Coronary artery (tissue), 2 donors: Measurements from ENCODE around the gene ZNF611.
"Not testable (repeated sequence)": the region's sequence is repeated elsewhere in the genome, so short reads cannot be mapped to it uniquely, and the experiment has no call there.

Experiments
- DNase-seq: peaks from one replicate; pipeline ENCODE4 v3.0.0-alpha.2; 2017; ENCODE audit warnings: low spot score
- H3K27ac ChIP-seq, 2 donors: fragments of 200-600 bp; sonication (generic); one replicate each; pipeline ENCODE4 v1.5.1; 2016 to 2019
- H3K4me3 ChIP-seq: fragments of 200-600 bp; sonication (generic); 2 replicates; pipeline ENCODE4 v1.5.1; 2016; ENCODE audit warnings: mild to moderate bottlenecking, moderate library complexity
- TF ChIP-seq, protein P1 (sequence below): fragments of 200-600 bp; sonication (generic); IDR thresholded peaks from one replicate; pipeline ENCODE4 v1.5.1; 2019; ENCODE audit warnings: antibody characterized with exemption

The ZNF611 gene

GRCh38 chr19:52679598-52679997, 55.2 kb downstream of the ZNF611 start:
- H3K4me3 ChIP-seq, result no peak overlapping the region
- TF ChIP-seq, protein P1, sequence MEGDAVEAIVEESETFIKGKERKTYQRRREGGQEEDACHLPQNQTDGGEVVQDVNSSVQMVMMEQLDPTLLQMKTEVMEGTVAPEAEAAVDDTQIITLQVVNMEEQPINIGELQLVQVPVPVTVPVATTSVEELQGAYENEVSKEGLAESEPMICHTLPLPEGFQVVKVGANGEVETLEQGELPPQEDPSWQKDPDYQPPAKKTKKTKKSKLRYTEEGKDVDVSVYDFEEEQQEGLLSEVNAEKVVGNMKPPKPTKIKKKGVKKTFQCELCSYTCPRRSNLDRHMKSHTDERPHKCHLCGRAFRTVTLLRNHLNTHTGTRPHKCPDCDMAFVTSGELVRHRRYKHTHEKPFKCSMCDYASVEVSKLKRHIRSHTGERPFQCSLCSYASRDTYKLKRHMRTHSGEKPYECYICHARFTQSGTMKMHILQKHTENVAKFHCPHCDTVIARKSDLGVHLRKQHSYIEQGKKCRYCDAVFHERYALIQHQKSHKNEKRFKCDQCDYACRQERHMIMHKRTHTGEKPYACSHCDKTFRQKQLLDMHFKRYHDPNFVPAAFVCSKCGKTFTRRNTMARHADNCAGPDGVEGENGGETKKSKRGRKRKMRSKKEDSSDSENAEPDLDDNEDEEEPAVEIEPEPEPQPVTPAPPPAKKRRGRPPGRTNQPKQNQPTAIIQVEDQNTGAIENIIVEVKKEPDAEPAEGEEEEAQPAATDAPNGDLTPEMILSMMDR, result no peak
- DNase-seq, result no peak
- no peak overlapping the region for H3K27ac ChIP-seq

DNA sequence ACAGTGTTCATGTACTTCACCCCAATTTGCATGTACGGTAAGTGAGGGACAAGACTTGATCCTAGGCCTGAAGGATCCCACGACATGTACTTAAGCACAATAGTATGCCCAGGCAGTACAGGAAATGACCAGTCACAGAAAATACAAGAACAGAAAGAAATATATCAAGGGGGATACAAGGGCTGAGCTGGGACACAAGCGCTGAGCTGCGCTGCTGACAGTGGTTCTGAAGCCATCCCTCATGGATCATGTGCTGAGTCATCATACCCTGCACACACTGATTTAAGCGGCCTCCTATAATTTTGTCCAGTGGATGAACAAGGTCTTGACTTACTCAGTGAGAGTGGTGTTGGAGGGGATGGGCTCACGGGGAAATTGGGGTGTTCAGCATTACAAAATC, 59.6 kb downstream of the ZNF611 start:
- not testable (repeated sequence) for H3K27ac ChIP-seq, DNase-seq

DNA sequence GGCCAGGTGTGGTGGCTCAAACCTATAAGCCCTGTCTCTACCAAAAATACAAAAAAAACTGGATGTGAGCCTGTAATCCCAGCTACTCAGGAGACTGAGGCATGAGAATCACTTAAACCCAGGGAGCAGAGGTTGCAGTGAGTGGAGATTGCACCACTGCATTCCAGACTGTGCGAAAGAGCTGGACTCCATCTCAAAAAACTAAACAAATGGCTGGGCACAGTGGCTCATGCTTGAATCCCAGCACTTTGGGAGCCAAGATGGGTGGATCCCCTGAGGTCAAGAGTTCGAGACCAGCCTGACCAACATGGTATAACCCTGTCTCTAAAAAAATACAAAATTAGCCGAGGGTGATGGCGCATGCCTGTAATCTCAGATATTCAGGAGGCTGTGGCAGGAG, 61.8 kb downstream of the ZNF611 start:
- Histone ChIP-seq H3K4me3 (no peak overlapping the region), H3K27ac (no peak overlapping the region)
- TF ChIP-seq, protein P1, result no peak
- DNase-seq, result no peak

More for the DNA sequence above, 59.6 kb downstream of the ZNF611 start:
- H3K4me3 ChIP-seq, result not testable (repeated sequence)

GRCh38 chr19:52670046-52670445, 64.8 kb downstream of the ZNF611 start:
- TF ChIP-seq, protein P1, result no peak
- DNase-seq, result no peak
- Histone ChIP-seq H3K4me3 (no peak overlapping the region), H3K27ac (no peak overlapping the region)

DNA sequence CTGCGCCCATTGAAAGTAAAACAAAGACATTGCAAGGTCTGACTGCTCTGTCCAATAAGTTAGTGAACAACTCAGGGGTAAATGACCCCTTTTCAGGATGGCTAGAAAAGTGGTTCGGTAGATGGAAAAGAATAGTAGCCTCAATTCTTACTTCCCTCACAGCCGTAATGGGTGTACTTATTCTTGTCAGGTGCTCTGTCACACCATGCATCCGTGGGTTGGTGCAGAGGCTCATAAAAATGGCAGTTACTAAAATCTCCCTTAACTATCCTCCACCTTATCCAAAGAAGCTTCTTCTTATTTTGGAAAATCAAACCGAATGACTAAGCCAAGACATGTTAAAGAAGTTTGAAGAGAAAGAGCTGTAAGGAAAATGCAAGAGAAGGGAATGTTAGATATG, 65.3 kb downstream of the ZNF611 start:
- TF ChIP-seq, protein P1, result no peak
- Histone ChIP-seq H3K4me3 (no peak overlapping the region), H3K27ac (no peak overlapping the region)
- DNase-seq, result no peak

DNA sequence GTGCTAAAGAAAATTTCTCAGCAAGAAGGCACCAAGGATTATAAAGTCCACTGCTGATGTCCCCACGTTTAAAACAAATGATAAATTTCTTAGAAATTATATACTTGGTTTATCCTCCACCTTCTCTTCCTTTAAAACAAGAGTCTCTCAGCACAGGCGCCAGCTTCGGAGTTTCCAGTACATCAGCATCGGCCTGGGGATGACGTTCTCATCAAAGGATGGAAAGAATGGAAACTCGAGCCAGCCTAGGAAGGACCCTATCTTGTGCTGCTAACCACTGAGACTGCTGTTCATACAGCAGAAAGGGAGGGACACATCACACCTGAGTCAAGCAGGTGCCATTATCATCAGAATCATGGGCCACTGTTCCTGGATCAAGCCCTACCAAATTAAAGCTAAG, 66.9 kb downstream of the ZNF611 start:
- Histone ChIP-seq H3K27ac (no peak overlapping the region), H3K4me3 (no peak overlapping the region)
- no peak for DNase-seq
- TF ChIP-seq, protein P1, result no peak

DNA sequence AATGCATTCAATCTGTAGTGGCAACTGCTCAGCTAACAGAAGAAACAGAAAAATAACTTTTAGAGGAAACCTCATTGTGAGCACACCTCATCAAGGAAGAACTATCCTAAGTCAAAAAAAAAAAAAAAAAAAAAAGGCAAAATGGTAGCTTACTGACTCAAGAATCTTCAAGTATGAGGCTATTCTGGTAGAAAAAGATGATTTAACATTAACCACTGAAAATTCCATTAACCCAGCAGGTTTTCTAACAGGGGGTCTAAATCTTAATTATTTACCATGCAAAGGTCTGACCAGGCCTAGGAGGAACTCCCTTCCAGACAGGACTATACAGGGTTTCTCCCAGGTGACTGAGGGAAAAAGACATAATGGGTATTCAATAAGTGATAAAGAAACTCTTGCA, 68.3 kb downstream of the ZNF611 start:
- TF ChIP-seq, protein P1, result no peak
- Histone ChIP-seq H3K4me3 (no peak overlapping the region), H3K27ac (no peak overlapping the region)
- DNase-seq, result no peak

- no peak overlapping the region for H3K4me3 ChIP-seq
- no peak overlapping the region for H3K27ac ChIP-seq
- TF ChIP-seq, protein P1, result no peak
- DNase-seq, result no peak
These were observed 69.3 kb downstream of the ZNF611 start for GRCh38 chr19:52665529-52665928.
